ENCODE results near the gene RBM38. TPM values are rescaled to one million over a fixed set of nuclear protein-coding genes. Genes with fewer than 3 reads are reported as not detected.

Gene RBM38
- total and polyA plus RNA-seq, 8 donors, result 16.8 to 29.5 (median 19.9) TPM

DNA sequence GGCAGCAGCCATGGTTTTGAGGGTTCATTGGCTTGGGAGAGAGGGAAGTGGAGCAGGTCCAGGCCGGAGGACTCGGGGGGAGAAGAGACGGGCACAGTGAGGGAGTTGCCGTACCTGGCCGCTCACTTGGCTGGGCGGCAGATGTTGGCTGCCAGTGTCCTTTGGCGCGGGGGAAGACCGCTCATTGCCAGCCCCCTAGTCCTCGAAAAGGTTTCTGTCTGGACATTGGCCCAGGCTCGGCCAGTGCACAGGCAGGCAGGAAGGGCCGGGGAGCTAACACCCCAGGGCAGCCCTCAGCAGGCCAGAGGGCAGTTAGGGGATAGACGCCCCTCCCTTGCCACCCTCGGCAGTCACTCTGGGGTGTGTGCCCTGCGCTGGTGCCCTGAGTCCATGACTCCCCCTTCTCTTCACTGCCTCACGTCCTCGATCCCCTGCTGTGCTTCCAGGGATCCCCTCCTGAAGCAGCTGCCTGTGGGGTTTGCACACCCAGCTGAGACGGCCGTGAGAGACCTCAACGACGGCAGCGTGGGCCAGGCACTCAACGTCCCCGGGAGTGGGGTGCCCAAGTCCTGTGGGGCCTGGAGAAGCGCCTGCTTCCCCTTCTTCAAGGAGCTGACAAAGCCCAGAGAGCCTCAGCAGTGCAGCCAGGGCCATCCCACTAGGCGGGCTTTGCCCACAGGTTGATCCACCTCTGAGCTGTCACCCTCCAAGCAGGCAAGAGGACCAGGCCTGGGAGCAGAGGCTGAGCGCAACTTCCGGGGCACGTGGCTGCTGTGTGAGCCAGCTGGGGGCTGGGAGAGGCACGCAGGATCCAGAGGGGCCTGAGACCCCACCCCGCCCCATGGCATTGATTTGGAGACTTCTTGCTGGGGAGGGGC is 20.4 kb downstream of the RBM38 start:
- no peak for ATAC-seq
- H3K4me3 ChIP-seq, result no peak overlapping the region
- intact Hi-C loops (cut with DNase I), result no loop called here
- no peaks in the 10 kb centered on the region for H3K4me1 ChIP-seq
- H3K27ac ChIP-seq, result no peak overlapping the region
- TF ChIP-seq, protein P1, sequence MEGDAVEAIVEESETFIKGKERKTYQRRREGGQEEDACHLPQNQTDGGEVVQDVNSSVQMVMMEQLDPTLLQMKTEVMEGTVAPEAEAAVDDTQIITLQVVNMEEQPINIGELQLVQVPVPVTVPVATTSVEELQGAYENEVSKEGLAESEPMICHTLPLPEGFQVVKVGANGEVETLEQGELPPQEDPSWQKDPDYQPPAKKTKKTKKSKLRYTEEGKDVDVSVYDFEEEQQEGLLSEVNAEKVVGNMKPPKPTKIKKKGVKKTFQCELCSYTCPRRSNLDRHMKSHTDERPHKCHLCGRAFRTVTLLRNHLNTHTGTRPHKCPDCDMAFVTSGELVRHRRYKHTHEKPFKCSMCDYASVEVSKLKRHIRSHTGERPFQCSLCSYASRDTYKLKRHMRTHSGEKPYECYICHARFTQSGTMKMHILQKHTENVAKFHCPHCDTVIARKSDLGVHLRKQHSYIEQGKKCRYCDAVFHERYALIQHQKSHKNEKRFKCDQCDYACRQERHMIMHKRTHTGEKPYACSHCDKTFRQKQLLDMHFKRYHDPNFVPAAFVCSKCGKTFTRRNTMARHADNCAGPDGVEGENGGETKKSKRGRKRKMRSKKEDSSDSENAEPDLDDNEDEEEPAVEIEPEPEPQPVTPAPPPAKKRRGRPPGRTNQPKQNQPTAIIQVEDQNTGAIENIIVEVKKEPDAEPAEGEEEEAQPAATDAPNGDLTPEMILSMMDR (IDR thresholded peaks at IDR 0.05), result no peak
- H3K36me3 ChIP-seq, result peaks cover 0 to 40% of the 10 kb centered on the region in 2 donors
- no peaks in the 10 kb centered on the region for H3K27me3 ChIP-seq
- peak in 1 of 4 donors; percentile 67 for DNase-seq
- H3K9me3 ChIP-seq, result no peaks in the 10 kb centered on the region

DNA sequence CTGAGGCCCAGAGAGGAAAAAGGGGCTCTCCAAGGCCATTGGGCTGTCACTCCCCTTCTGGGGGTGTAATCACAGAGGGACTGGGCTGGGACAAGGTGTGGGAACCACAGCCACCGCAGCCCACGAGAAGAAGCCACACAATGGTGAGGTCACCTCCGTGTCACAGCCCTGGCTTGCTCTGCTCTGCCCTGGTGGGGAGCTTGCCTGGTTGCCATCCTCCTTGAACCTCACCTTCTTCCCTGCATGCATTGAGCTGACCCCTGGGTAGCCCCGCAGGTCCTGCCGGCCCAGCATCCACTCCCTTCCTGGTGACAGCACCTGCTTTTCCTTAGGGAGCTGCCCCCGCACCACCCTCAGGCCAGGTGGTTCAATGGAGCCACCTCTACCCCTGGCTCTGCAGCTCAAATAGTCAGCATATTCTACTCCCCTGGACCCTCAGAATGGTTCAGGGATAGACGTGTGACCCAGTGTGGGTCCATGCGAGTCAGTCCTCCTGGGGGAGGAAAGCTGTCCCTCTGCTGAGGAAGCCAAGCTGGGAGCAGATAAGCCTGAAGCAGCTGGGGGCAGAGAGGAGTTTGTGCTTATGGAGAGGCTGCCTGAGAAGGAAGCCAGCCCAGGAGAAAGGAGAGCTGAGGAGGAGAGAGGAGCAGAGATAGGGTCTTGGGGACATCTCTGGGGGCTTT is 21.3 kb downstream of the RBM38 start:
- intact Hi-C loops (cut with DNase I), result no loop called here
- Histone ChIP-seq H3K4me1 (no peaks in the 10 kb centered on the region), H3K27ac (no peak overlapping the region), H3K9me3 (no peaks in the 10 kb centered on the region), H3K4me3 (no peak overlapping the region), H3K36me3 (peaks cover 0 to 31% of the 10 kb centered on the region in 2 donors), H3K27me3 (no peaks in the 10 kb centered on the region)
- no peak for ATAC-seq
- TF ChIP-seq, protein P1 (IDR thresholded peaks at IDR 0.05), result no peak
- peak in 1 of 4 donors; percentile 47 for DNase-seq

DNA sequence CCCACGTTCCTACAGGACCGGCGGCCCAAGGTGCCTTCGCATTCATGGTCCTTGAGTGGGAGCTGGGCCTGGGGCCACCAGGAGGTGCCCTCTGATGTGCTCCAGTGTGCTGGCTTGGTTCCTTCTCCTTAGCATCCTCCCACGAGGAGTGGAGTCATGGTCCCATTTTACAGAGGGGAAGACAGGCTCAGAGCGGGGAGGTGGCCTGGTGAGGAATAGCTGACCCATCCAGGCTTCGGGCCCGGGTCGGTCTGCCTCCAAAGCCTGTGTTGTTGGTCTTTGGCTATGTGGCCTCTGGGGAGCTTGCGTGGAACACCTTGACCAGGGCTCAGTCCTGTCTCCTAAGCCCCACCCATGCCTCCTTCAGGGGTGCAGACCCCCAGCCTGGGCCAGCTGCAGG is 22.8 kb downstream of the RBM38 start:
- no peak overlapping the region for H3K27ac ChIP-seq
- H3K4me3 ChIP-seq, result no peak overlapping the region
- H3K9me3 ChIP-seq, result no peaks in the 10 kb centered on the region
- no peaks in the 10 kb centered on the region for H3K27me3 ChIP-seq
- TF ChIP-seq, protein P1 (IDR thresholded peaks at IDR 0.05), result no peak
- ATAC-seq, result no peak
- H3K36me3 ChIP-seq, result peaks cover 0 to 16% of the 10 kb centered on the region in 2 donors
- H3K4me1 ChIP-seq, result no peaks in the 10 kb centered on the region
- intact Hi-C loops (cut with DNase I), result no loop called here
- peak in 1 of 4 donors; percentile 65 for DNase-seq

DNA sequence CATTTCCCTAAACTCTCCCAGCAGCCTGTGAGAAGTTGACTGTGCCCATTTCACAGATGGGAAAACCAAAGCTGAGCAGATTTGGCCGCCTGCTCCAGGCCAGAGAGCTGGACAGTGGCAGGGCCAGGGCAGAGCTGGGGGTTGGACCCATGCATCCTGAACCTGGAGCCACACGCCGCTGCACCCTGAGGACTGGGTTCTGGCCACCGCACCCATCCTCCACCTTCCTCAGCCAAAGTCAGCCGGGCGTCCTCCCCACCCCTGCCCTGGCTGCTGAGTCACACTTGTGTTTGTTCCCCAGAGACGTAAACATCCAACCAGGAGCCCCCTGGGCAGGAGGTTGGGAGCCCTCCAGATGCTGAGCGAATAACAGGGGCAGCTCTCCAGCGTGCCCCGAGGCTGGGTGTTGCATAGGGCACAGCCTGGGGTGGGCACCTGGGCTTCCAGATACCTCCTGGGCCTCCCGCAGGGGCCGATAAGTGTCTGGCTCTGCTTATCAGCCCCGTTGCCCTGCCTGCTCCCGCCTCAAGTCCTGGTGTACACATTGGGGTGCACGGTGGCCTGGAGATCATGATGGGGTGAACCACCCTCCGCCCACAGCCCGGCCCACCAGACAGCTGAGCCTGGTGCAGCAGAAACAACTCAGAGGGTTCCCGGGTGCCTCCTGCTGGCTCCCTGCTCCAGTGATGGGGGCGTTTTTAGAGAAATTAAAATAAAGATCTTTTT is 23.8 kb downstream of the RBM38 start:
- H3K27ac ChIP-seq, result no peak overlapping the region
- H3K4me3 ChIP-seq, result no peak overlapping the region
- TF ChIP-seq, protein P1 (IDR thresholded peaks at IDR 0.05), result no peak
- no peaks in the 10 kb centered on the region for H3K27me3 ChIP-seq
- intact Hi-C loops (cut with DNase I), result no loop called here
- ATAC-seq (no peak), DNase-seq (peak in 1 of 4 donors; percentile 66)
- no peaks in the 10 kb centered on the region for H3K4me1 ChIP-seq
- no peaks in the 10 kb centered on the region for H3K9me3 ChIP-seq
- H3K36me3 ChIP-seq, result peaks cover 0 to 6% of the 10 kb centered on the region in 2 donors

All from left lung (tissue), 10 donors.